Prostate gland (tissue), 2 donors: ENCODE measurements around the gene CR2.

Experiments
- POLR2A ChIP-seq: fragments of 450-650 bp; IDR thresholded peaks from one replicate; pipeline ENCODE4 v1.6.1; 2016; ENCODE audit warnings: antibody characterized with exemption, mild to moderate bottlenecking
- POLR2AphosphoS5 ChIP-seq: sonication (generic); formaldehyde crosslinking; IDR thresholded peaks from one replicate; pipeline ENCODE4 v1.6.1; 2017; ENCODE audit warnings: antibody characterized with exemption
- TF ChIP-seq, protein P1 (sequence below), 4 experiments: fragments of 200-600 bp in 2 of 4; fragments of 450-650 bp in 2 of 4; sonication (generic) in 2 of 4; IDR thresholded peaks; 1 replicate in 3 of 4; 2 replicates in 1 of 4; pipeline ENCODE4 v1.5.1; 2016 to 2019; ENCODE audit warnings: antibody characterized with exemption in 4 of 4, mild to moderate bottlenecking in 2 of 4, moderate library complexity in 2 of 4

DNA sequence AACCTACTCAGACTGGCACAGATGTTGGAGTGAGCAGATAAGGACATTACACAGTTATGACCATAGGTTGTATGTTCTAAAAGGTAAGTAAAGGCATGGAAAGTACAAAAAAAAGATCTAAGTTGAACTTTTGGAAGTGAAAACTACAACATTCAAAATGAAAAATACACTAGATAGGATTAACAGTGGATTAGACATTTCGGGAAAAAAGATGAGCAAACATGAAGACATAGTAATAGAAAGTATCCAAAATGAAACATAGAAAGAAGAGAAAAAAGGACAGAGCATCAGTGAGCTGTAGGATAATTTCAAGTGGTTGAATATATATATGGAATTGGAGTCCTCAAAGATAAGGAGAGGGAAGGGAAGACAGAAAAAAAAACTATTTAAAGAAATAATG, 34.0 kb upstream of the CR2 start:
- TF ChIP-seq, protein P1, sequence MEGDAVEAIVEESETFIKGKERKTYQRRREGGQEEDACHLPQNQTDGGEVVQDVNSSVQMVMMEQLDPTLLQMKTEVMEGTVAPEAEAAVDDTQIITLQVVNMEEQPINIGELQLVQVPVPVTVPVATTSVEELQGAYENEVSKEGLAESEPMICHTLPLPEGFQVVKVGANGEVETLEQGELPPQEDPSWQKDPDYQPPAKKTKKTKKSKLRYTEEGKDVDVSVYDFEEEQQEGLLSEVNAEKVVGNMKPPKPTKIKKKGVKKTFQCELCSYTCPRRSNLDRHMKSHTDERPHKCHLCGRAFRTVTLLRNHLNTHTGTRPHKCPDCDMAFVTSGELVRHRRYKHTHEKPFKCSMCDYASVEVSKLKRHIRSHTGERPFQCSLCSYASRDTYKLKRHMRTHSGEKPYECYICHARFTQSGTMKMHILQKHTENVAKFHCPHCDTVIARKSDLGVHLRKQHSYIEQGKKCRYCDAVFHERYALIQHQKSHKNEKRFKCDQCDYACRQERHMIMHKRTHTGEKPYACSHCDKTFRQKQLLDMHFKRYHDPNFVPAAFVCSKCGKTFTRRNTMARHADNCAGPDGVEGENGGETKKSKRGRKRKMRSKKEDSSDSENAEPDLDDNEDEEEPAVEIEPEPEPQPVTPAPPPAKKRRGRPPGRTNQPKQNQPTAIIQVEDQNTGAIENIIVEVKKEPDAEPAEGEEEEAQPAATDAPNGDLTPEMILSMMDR (IDR thresholded peaks at IDR 0.05) = no peak
- TF ChIP-seq POLR2A (no peak), POLR2AphosphoS5 (no peak)
